K562 (cell line): ENCODE measurements around the gene CRYBB1. TPM values are rescaled to one million over a fixed set of nuclear protein-coding genes. Genes with fewer than 3 reads are reported as not detected.

Source experiments
- ATAC-seq: fragments of 200-7000 bp; cut with Tn5 transposase; 3 replicates; pipeline ENCODE4 v1.9.1; 2020; ENCODE audit warnings: moderate library complexity
- BruUV-seq: library from RNA; stranded (reverse); fragments of 400-500 nt; replicated peaks from 2 replicates; lab custom pipeline; 2021; lab: Mats Ljungman, UMichigan
- CTCF ChIA-PET: fragments of 300-600 bp; formaldehyde crosslinking; extraction: SDS; loops from one replicate; lab custom pipeline; 2021; ENCODE audit warnings: low intra/inter-chr PET ratio; lab: Yijun Ruan, JAX
- POLR2A ChIA-PET: fragments of 300-600, 350-650 bp; sonication (Branson Sonifier 250); formaldehyde crosslinking; extraction: SDS; loops from one replicate; lab custom pipeline; 2021; ENCODE audit warnings: antibody characterized with exemption, inconsistent platforms; lab: Yijun Ruan, JAX
- DNase-seq, 4 experiments: peaks; one replicate each; pipeline versions ENCODE4 v3.0.0 to v3.0.0-alpha.2; 2011 to 2018; ENCODE audit warnings: low spot score in 3 of 4, mixed read lengths in 3 of 4; ENCODE audit errors: extremely low read depth in 1 of 4
- FAIRE-seq: peaks from 2 replicates; lab custom pipeline; 2011; peaks lifted over from hg19 to GRCh38; lab: Jason Lieb, UNC
- H2AFZ ChIP-seq: 2 replicates; pipeline ENCODE4 v1.6.0; 2011; ENCODE audit warnings: low read depth, low read length, control low read depth, inconsistent platforms
- H3K27ac ChIP-seq: fragments of 200-600 bp; 3 replicates; pipeline ENCODE4 v1.8.0; 2011; ENCODE audit warnings: low read depth, mild to moderate bottlenecking, control low read depth, inconsistent platforms, low read length, moderate library complexity, mixed read lengths; ENCODE audit errors: extremely low read depth
- H3K27me3 ChIP-seq, 2 experiments: fragments of 300-600 bp in 1 of 2; 2 replicates in 1 of 2; 3 replicates in 1 of 2; pipeline versions ENCODE4 v1.6.0 to v1.8.0; 2011; ENCODE audit warnings: inconsistent platforms in 2 of 2, low read length in 2 of 2, mild to moderate bottlenecking in 1 of 2, mixed read lengths in 1 of 2, moderate library complexity in 1 of 2; ENCODE audit not compliant: control insufficient read depth in 2 of 2, insufficient read depth in 2 of 2
- H3K36me3 ChIP-seq: fragments of 300-600 bp; 3 replicates; pipeline ENCODE4 v1.8.0; 2011; ENCODE audit warnings: mild to moderate bottlenecking, low read length, inconsistent platforms; ENCODE audit not compliant: control insufficient read depth, insufficient read depth
- H3K4me1 ChIP-seq, 2 experiments: fragments of 200-600 bp in 1 of 2; replicated peaks in 1 of 2; 2 replicates in 1 of 2; 3 replicates in 1 of 2; pipeline versions ENCODE4 v1.5.1 to v1.8.0; 2011; ENCODE audit warnings: inconsistent platforms in 2 of 2, low read length in 2 of 2, mild to moderate bottlenecking in 1 of 2, mixed read lengths in 1 of 2, moderate library complexity in 1 of 2; ENCODE audit not compliant: control insufficient read depth in 2 of 2, insufficient read depth in 2 of 2
- H3K4me2 ChIP-seq: 2 replicates; pipeline ENCODE4 v1.6.1; 2011; ENCODE audit warnings: low read length, control low read depth, inconsistent platforms, mixed read lengths; ENCODE audit not compliant: insufficient read depth
- H3K4me3 ChIP-seq: fragments of 200-600 bp; sonication (generic), shearing (Covaris generic); 2 replicates; pipeline ENCODE4 v1.5.1; 2016; ENCODE audit warnings: control low read depth, inconsistent platforms
- H3K79me2 ChIP-seq: fragments of 200-600 bp; 3 replicates; pipeline ENCODE4 v1.8.0; 2011; ENCODE audit warnings: low read length, inconsistent platforms; ENCODE audit not compliant: control insufficient read depth, insufficient read depth
- H3K9ac ChIP-seq, 2 experiments: 2 replicates each; pipeline versions ENCODE4 v1.6.0 to v1.6.1; 2011; ENCODE audit warnings: low read depth in 2 of 2, low read length in 2 of 2, control low read depth in 1 of 2, inconsistent platforms in 1 of 2, mild to moderate bottlenecking in 1 of 2, mixed read lengths in 1 of 2; ENCODE audit not compliant: insufficient read depth in 1 of 2
- H3K9me1 ChIP-seq: one replicate; pipeline ENCODE4 v1.6.0; 2011; ENCODE audit warnings: inconsistent platforms, mild to moderate bottlenecking, low read length, moderate library complexity; ENCODE audit not compliant: control insufficient read depth, insufficient read depth
- H3K9me3 ChIP-seq: replicated peaks from 2 replicates; pipeline ENCODE4 v1.5.1; 2011; ENCODE audit warnings: low read depth, low read length, inconsistent platforms; ENCODE audit not compliant: control insufficient read depth, insufficient read depth
- H4K20me1 ChIP-seq: replicated peaks from 2 replicates; pipeline ENCODE4 v1.6.1; 2011; ENCODE audit warnings: low read length, inconsistent platforms, mixed read lengths; ENCODE audit not compliant: control insufficient read depth, insufficient read depth
- CHCHD3 ChIP-seq: fragments of 250-450 bp; sonication (Bioruptor Pico); IDR thresholded peaks from 2 replicates; pipeline ENCODE4 v2.1.2; 2022; ENCODE audit warnings: mild to moderate bottlenecking
- E2F5 ChIP-seq: sonication (generic); formaldehyde crosslinking; IDR thresholded peaks from 2 replicates; pipeline ENCODE4 v1.8.0; 2022; ENCODE audit warnings: mild to moderate bottlenecking, missing genetic modification reagents
- FOXA3 ChIP-seq, 2 experiments: fragments of 450-650 bp in 1 of 2; sonication (generic) in 1 of 2; formaldehyde crosslinking; IDR thresholded peaks in 1 of 2; conservative IDR thresholded peaks in 1 of 2; 2 replicates each; pipeline versions ENCODE4 v1.4.0 to v1.8.0; 2020 to 2022; ENCODE audit warnings: mild to moderate bottlenecking in 2 of 2, missing genetic modification reagents in 1 of 2
- JUN ChIP-seq, 2 experiments: sonication (generic) in 1 of 2; formaldehyde crosslinking in 1 of 2; IDR thresholded peaks; 2 replicates each; pipeline versions ENCODE4 v1.6.1 to v1.8.0; 2012 to 2022; ENCODE audit warnings: borderline replicate concordance in 2 of 2, mild to moderate bottlenecking in 2 of 2, improper control_type of control experiment in 1 of 2, low read depth in 1 of 2, low read length in 1 of 2, missing genetic modification reagents in 1 of 2
- KLF10 ChIP-seq: fragments of 250-450 bp; sonication (Bioruptor Pico); IDR thresholded peaks from 2 replicates; pipeline ENCODE4 v1.6.1; 2021; ENCODE audit warnings: matching md5 sums
- L3MBTL2 ChIP-seq: fragments of 450-650 bp; IDR thresholded peaks from 2 replicates; pipeline ENCODE4 v1.6.1; 2016; ENCODE audit warnings: mild to moderate bottlenecking, moderate library complexity
- THRA ChIP-seq: fragments of 450-650 bp; IDR thresholded peaks from 2 replicates; pipeline ENCODE4 v1.6.1; 2017; ENCODE audit warnings: mild to moderate bottlenecking, moderate library complexity
- ZFP36 ChIP-seq: fragments of 150-350 bp; IDR thresholded peaks from 2 replicates; pipeline ENCODE4 v1.6.1; 2018; ENCODE audit warnings: low read length, low read depth; ENCODE audit not compliant: partially characterized antibody
- ZNF146 ChIP-seq: IDR thresholded peaks from one replicate; pipeline ENCODE4 v1.6.1; 2018; ENCODE audit warnings: missing compliant biosample characterization; ENCODE audit not compliant: unreplicated experiment
- ZNF277 ChIP-seq: fragments of 250-450 bp; sonication (Bioruptor Pico); IDR thresholded peaks from 2 replicates; pipeline ENCODE4 v1.8.0; 2022; ENCODE audit warnings: inconsistent platforms, mild to moderate bottlenecking, moderate library complexity, borderline replicate concordance
- ZNF384 ChIP-seq: IDR thresholded peaks from 2 replicates; pipeline ENCODE4 v1.6.1; 2012; ENCODE audit warnings: low read depth, low read length, improper control_type of control experiment
- WGBS: fragments of 100-300 bp; shearing (Covaris generic); methylation state at CpG from one replicate; pipeline ENCODE4 v1.1.6; 2016; ENCODE audit warnings: low coverage, mixed read lengths; ENCODE audit not compliant: insufficient coverage; ENCODE audit errors: missing lambda C conversion rate; 5-methylcytosine and 5-hydroxymethylcytosine counted together
- in situ Hi-C: fragments of 300-500 bp; cut with MboI; formaldehyde crosslinking; loops from 4 replicates; pipeline ENCODE4 v1.15.0; 2018; ENCODE audit warnings: inconsistent platforms, mixed read lengths
- intact Hi-C: fragments of 100-400 bp; cut with micrococcal nuclease; formaldehyde crosslinking; loops from 2 replicates; pipeline ENCODE4 v1.14.2; 2022
- polyA plus RNA-seq, 8 experiments: library from polyadenylated mRNA; depleted of rRNA in 4 of 8; stranded (reverse) in 5 of 8; unstranded in 3 of 8; fragments of >200 nt; fragmentation: Nextera tagmentation in 2 of 8; fragmentation: Illumina TruSeq in 1 of 8; extraction: Ambion mirVana in 2 of 8; extraction: Trizol in 1 of 8; gene quantifications; 2 replicates each; pipeline versions ENCODE4 v1.2.1 to v1.2.3, GENCODE V29; 2011 to 2014; ENCODE audit warnings: inconsistent platforms in 1 of 8, missing spikeins in 1 of 8
- total RNA-seq, 7 experiments: library from RNA; depleted of rRNA in 6 of 7; stranded (reverse); fragments of >200 nt in 6 of 7; fragmentation: Illumina TruSeq in 2 of 7; extraction: Trizol in 2 of 7; gene quantifications; 2 replicates each; pipeline versions ENCODE4 v1.2.1 to v1.2.3, GENCODE V29; 2011 to 2021; ENCODE audit warnings: low replicate concordance in 1 of 7

CRYBB1 gene
- total and polyA plus RNA-seq, 9 of the 15 experiments (the other 6 are each of a cell fraction or from before 2014, with no cell fraction given) = 0.16 to 0.45 (median 0.33) TPM; not detected in 2

- Histone ChIP-seq H3K9ac (no peak overlapping the region), H3K79me2 (no peaks in the 10 kb centered on the region), H3K27me3 (no peaks in the 10 kb centered on the region)
- FAIRE-seq = no peak
- TF ChIP-seq JUN (IDR thresholded peaks at IDR 0.05; ENCODE audit: borderline replicate concordance, low read depth, low read length) (no peak), JUN (CRISPR knock-in tag; IDR thresholded peaks at IDR 0.05; ENCODE audit: borderline replicate concordance) (no peak), CHCHD3 (no peak), ZFP36 (no peak), L3MBTL2 (no peak), KLF10 (CRISPR knock-in tag) (no peak), ZNF146 (CRISPR knock-in tag) (no peak), E2F5 (CRISPR knock-in tag) (no peak), ZNF277 (CRISPR knock-in tag) (no peak), ZNF384 (no peak), THRA (no peak), FOXA3 (CRISPR knock-in tag; conservative IDR thresholded peaks at IDR 0.05 in 1 of 2, IDR thresholded peaks at IDR 0.05 in 1 of 2) (no peak)
- TF ChIP-seq, all 486 proteins: peak for 0
- WGBS = 70% methylated on average over 1 of the region's 1 CpG
- Histone ChIP-seq H3K4me1 (peaks cover 17 to 31% of the 10 kb centered on the region in 2 experiments), H3K4me2 (no peak overlapping the region), H2AFZ (no peak overlapping the region), H3K4me3 (no peak overlapping the region), H3K36me3 (no peaks in the 10 kb centered on the region), H4K20me1 (no peaks in the 10 kb centered on the region), H3K9me3 (peaks cover 2% of the 10 kb centered on the region; the same call in 1 of the 2 replicates), H3K9me1 (no peaks in the 10 kb centered on the region), H3K27ac (no peak overlapping the region)
- in situ Hi-C loops (no loop called here), intact Hi-C loops (no loop called here)
- ATAC-seq = no peak
- ChIA-PET POLR2A (interaction anchor here (1.0 to 1.2 kb wide), 2 partner anchors 17 to 20 kb away, joined by 4 to 5 read pairs; no protein-coding TSS in a partner anchor), CTCF (no interaction called here)
- no peak for DNase-seq
- no TSS peak for BruUV-seq
Observed at GRCh38 chr22:26623984-26624383, 6.2 kb upstream of the CRYBB1 start.
